Measurements from ENCODE around the gene SPDEF.
A peak's percentile ranks its signal among the peaks of the same experiment; 100 is the strongest.

The SPDEF gene

GRCh38 chr6:34515473-34516387 lies 40.4 kb downstream of the SPDEF start:
- H3K27ac ChIP-seq (ENCODE audit: low read depth, low read length, poor library complexity, severe bottlenecking), result no peak overlapping the region
- H3K36me3 ChIP-seq (ENCODE audit: insufficient read depth, low read length), result no peaks in the 10 kb centered on the region
- H3K9me2 ChIP-seq (ENCODE audit: low read depth, low read length), result no peaks in the 10 kb centered on the region
- H3K4me1 ChIP-seq (ENCODE audit: insufficient read depth, low read length, severe bottlenecking), result no peaks in the 10 kb centered on the region
- H4K20me1 ChIP-seq (ENCODE audit: insufficient read depth, low read length), result no peaks in the 10 kb centered on the region
- TF ChIP-seq EZH2 (IDR thresholded peaks at IDR 0.05; ENCODE audit: borderline replicate concordance, low read length) (no peak), CTCF (IDR thresholded peaks at IDR 0.05; ENCODE audit: low read length) (no peak)
- no peaks in the 10 kb centered on the region for H3K27me3 ChIP-seq (ENCODE audit: insufficient read depth, low read length)
- H3K4me2 ChIP-seq (ENCODE audit: low read length), result no peak overlapping the region
- H3K9ac ChIP-seq (ENCODE audit: low read length), result no peak overlapping the region
- no peaks in the 10 kb centered on the region for H3F3A ChIP-seq (ENCODE audit: insufficient read depth, low read length)
- no peak overlapping the region for H2AFZ ChIP-seq (ENCODE audit: low read length)
- H3K79me2 ChIP-seq (ENCODE audit: insufficient read depth, low read length), result no peaks in the 10 kb centered on the region
- no peaks in the 10 kb centered on the region for H3K9me3 ChIP-seq (ENCODE audit: low read length)
- H3K4me3 ChIP-seq (ENCODE audit: low read depth, low read length, poor library complexity, severe bottlenecking), result no peak overlapping the region

GRCh38 chr6:34514593-34515472 lies 41.3 kb downstream of the SPDEF start:
- H3K27me3 ChIP-seq (ENCODE audit: insufficient read depth, low read length), result no peaks in the 10 kb centered on the region
- H3K79me2 ChIP-seq (ENCODE audit: insufficient read depth, low read length), result no peaks in the 10 kb centered on the region
- no peak overlapping the region for H3K4me2 ChIP-seq (ENCODE audit: low read length)
- no peaks in the 10 kb centered on the region for H3K4me1 ChIP-seq (ENCODE audit: insufficient read depth, low read length, severe bottlenecking)
- no peak overlapping the region for H3K4me3 ChIP-seq (ENCODE audit: low read depth, low read length, poor library complexity, severe bottlenecking)
- TF ChIP-seq EZH2 (IDR thresholded peaks at IDR 0.05; ENCODE audit: borderline replicate concordance, low read length) (no peak), CTCF (IDR thresholded peaks at IDR 0.05; ENCODE audit: low read length) (peak; percentile 37; the same call in 1 of the 2 replicates)
- H2AFZ ChIP-seq (ENCODE audit: low read length), result no peak overlapping the region
- H3K9ac ChIP-seq (ENCODE audit: low read length), result no peak overlapping the region
- no peaks in the 10 kb centered on the region for H3F3A ChIP-seq (ENCODE audit: insufficient read depth, low read length)
- H3K27ac ChIP-seq (ENCODE audit: low read depth, low read length, poor library complexity, severe bottlenecking), result no peak overlapping the region
- peaks cover 2% of the 10 kb centered on the region; the same call in 1 of the 2 replicates for H3K9me3 ChIP-seq (ENCODE audit: low read length)
- H3K36me3 ChIP-seq (ENCODE audit: insufficient read depth, low read length), result no peaks in the 10 kb centered on the region; the same call in 1 of the 2 replicates
- H3K9me2 ChIP-seq (ENCODE audit: low read depth, low read length), result no peaks in the 10 kb centered on the region
- H4K20me1 ChIP-seq (ENCODE audit: insufficient read depth, low read length), result no peaks in the 10 kb centered on the region

- no peak for TF ChIP-seq CTCF (IDR thresholded peaks at IDR 0.05; ENCODE audit: low read length)
- no peak for TF ChIP-seq EZH2 (IDR thresholded peaks at IDR 0.05; ENCODE audit: borderline replicate concordance, low read length)
- Histone ChIP-seq H3K27ac (ENCODE audit: low read depth, low read length, poor library complexity, severe bottlenecking) (no peak overlapping the region), H3K9me2 (ENCODE audit: low read depth, low read length) (no peaks in the 10 kb centered on the region), H3K4me3 (ENCODE audit: low read depth, low read length, poor library complexity, severe bottlenecking) (no peak overlapping the region), H3K36me3 (ENCODE audit: insufficient read depth, low read length) (no peaks in the 10 kb centered on the region; the same call in 1 of the 2 replicates), H3K9ac (ENCODE audit: low read length) (no peak overlapping the region), H3K4me2 (ENCODE audit: low read length) (no peak overlapping the region), H3K4me1 (ENCODE audit: insufficient read depth, low read length, severe bottlenecking) (no peaks in the 10 kb centered on the region), H3F3A (ENCODE audit: insufficient read depth, low read length) (no peaks in the 10 kb centered on the region), H3K79me2 (ENCODE audit: insufficient read depth, low read length) (no peaks in the 10 kb centered on the region), H3K9me3 (ENCODE audit: low read length) (peaks cover 6% of the 10 kb centered on the region), H4K20me1 (ENCODE audit: insufficient read depth, low read length) (no peaks in the 10 kb centered on the region), H3K27me3 (ENCODE audit: insufficient read depth, low read length) (no peaks in the 10 kb centered on the region), H2AFZ (ENCODE audit: low read length) (no peak overlapping the region)
These were observed 42.0 kb downstream of the SPDEF start for GRCh38 chr6:34514112-34514511.
